Transverse colon (tissue), 4 donors: ENCODE results near the gene ISX.

Experiments
- POLR2A ChIP-seq: fragments of 450-650 bp; IDR thresholded peaks from one replicate; pipeline ENCODE4 v1.6.1; 2016; ENCODE audit warnings: antibody characterized with exemption, mild to moderate bottlenecking, moderate library complexity
- POLR2AphosphoS5 ChIP-seq, 3 donors: sonication (generic); formaldehyde crosslinking; IDR thresholded peaks; one replicate each; pipeline ENCODE4 v1.6.1; 2016; ENCODE audit warnings: antibody characterized with exemption in 3 of 3
- TF ChIP-seq, protein P1 (sequence below), 5 experiments: fragments of 200-600 bp in 3 of 5; fragments of 450-650 bp in 2 of 5; sonication (generic) in 3 of 5; IDR thresholded peaks; 1 replicate in 2 of 5; 2 replicates in 3 of 5; pipeline ENCODE4 v1.5.1; 2016 to 2017; ENCODE audit warnings: antibody characterized with exemption in 5 of 5, inconsistent platforms in 3 of 5, mild to moderate bottlenecking in 2 of 5, moderate library complexity in 1 of 5

- TF ChIP-seq, protein P1, sequence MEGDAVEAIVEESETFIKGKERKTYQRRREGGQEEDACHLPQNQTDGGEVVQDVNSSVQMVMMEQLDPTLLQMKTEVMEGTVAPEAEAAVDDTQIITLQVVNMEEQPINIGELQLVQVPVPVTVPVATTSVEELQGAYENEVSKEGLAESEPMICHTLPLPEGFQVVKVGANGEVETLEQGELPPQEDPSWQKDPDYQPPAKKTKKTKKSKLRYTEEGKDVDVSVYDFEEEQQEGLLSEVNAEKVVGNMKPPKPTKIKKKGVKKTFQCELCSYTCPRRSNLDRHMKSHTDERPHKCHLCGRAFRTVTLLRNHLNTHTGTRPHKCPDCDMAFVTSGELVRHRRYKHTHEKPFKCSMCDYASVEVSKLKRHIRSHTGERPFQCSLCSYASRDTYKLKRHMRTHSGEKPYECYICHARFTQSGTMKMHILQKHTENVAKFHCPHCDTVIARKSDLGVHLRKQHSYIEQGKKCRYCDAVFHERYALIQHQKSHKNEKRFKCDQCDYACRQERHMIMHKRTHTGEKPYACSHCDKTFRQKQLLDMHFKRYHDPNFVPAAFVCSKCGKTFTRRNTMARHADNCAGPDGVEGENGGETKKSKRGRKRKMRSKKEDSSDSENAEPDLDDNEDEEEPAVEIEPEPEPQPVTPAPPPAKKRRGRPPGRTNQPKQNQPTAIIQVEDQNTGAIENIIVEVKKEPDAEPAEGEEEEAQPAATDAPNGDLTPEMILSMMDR (IDR thresholded peaks at IDR 0.05), result no peak
- TF ChIP-seq POLR2A (no peak), POLR2AphosphoS5 (IDR thresholded peaks at IDR 0.05) (no peak)
These were observed 67.9 kb downstream of the ISX start for GRCh38 chr22:35133702-35134380.
